HEK293 (cell line): Measurements from ENCODE around the gene KRTAP1-5.

Experiments used
- CTCF ChIA-PET: fragments of 350-600 bp; formaldehyde crosslinking; extraction: SDS; loops from one replicate; lab custom pipeline; 2021; ENCODE audit warnings: antibody characterized with exemption; lab: Yijun Ruan, JAX
- POLR2A ChIA-PET: fragments of 300-600 bp; formaldehyde crosslinking; extraction: SDS; loops from one replicate; lab custom pipeline; 2020; ENCODE audit warnings: antibody characterized with exemption, inconsistent platforms; lab: Yijun Ruan, JAX
- H3K27ac ChIP-seq: fragments of 200-500 bp; sonication (Bioruptor generic); 2 replicates; pipeline ENCODE4 v1.5.1; 2014; ENCODE audit warnings: low read depth, low read length, control low read depth, inconsistent platforms; ENCODE audit errors: extremely low read depth
- H3K36me3 ChIP-seq, 2 experiments: fragments of 200-500 bp in 1 of 2; sonication (Bioruptor generic) in 1 of 2; 1 replicate in 1 of 2; 2 replicates in 1 of 2; pipeline ENCODE4 v1.5.1; 2014 to 2017; ENCODE audit warnings: inconsistent platforms in 2 of 2, low read length in 2 of 2; ENCODE audit not compliant: control insufficient read depth in 2 of 2, insufficient read depth in 1 of 2
- H3K4me1 ChIP-seq: fragments of 200-500 bp; sonication (Bioruptor generic); 2 replicates; pipeline ENCODE4 v1.5.1; 2014; ENCODE audit warnings: mild to moderate bottlenecking, low read length, inconsistent platforms; ENCODE audit not compliant: control insufficient read depth, insufficient read depth
- H3K4me3 ChIP-seq: 2 replicates; pipeline ENCODE4 v1.5.1; 2011; ENCODE audit warnings: low read depth, mild to moderate bottlenecking, control low read depth, low read length, moderate library complexity
- H3K9me3 ChIP-seq: fragments of 200-500 bp; sonication (Bioruptor generic); 2 replicates; pipeline ENCODE4 v1.5.1; 2014; ENCODE audit warnings: low read depth, low read length, inconsistent platforms; ENCODE audit not compliant: control insufficient read depth, insufficient read depth
- GLIS2 ChIP-seq: fragments of 450-650 bp; formaldehyde crosslinking; IDR thresholded peaks from 2 replicates; pipeline ENCODE4 v1.5.1; 2016; ENCODE audit warnings: missing biosample characterization, missing genetic modification characterization
- KLF7 ChIP-seq: fragments of 450-650 bp; formaldehyde crosslinking; IDR thresholded peaks from 2 replicates; pipeline ENCODE4 v1.5.1; 2016; ENCODE audit warnings: missing biosample characterization, missing genetic modification characterization, borderline replicate concordance
- MEIS1 ChIP-seq: sonication (generic); formaldehyde crosslinking; IDR thresholded peaks from 2 replicates; pipeline ENCODE4 v1.8.1; 2022; ENCODE audit warnings: missing genetic modification reagents, mild to moderate bottlenecking, borderline replicate concordance
- SETDB1 ChIP-seq: IDR thresholded peaks from one replicate; pipeline ENCODE4 v1.6.1; 2017; ENCODE audit warnings: mild to moderate bottlenecking, low read length, moderate library complexity, mixed read lengths; ENCODE audit not compliant: insufficient read length
- WT1 ChIP-seq: fragments of 450-650 bp; formaldehyde crosslinking; IDR thresholded peaks from 2 replicates; pipeline ENCODE4 v1.5.1; 2016; ENCODE audit warnings: missing biosample characterization, missing genetic modification characterization
- YY2 ChIP-seq: fragments of 450-650 bp; formaldehyde crosslinking; IDR thresholded peaks from 2 replicates; pipeline ENCODE4 v1.5.1; 2016; ENCODE audit warnings: missing biosample characterization, missing genetic modification characterization
- ZFHX2 ChIP-seq: fragments of 450-650 bp; formaldehyde crosslinking; conservative IDR thresholded peaks from 2 replicates; pipeline ENCODE4 v1.5.1; 2016; ENCODE audit warnings: missing biosample characterization, missing genetic modification characterization
- ZFP3 ChIP-seq: fragments of 450-650 bp; formaldehyde crosslinking; IDR thresholded peaks from 2 replicates; pipeline ENCODE4 v1.5.1; 2016; ENCODE audit warnings: low read depth, missing biosample characterization, missing genetic modification characterization
- ZNF19 ChIP-seq: fragments of 450-650 bp; formaldehyde crosslinking; IDR thresholded peaks from 2 replicates; pipeline ENCODE4; 2016; ENCODE audit warnings: missing biosample characterization, missing genetic modification characterization, low read depth
- ZNF2 ChIP-seq: fragments of 450-650 bp; formaldehyde crosslinking; IDR thresholded peaks from 2 replicates; pipeline ENCODE4 v1.5.1; 2016; ENCODE audit warnings: missing biosample characterization, missing genetic modification characterization
- ZNF214 ChIP-seq: fragments of 450-650 bp; formaldehyde crosslinking; IDR thresholded peaks from 2 replicates; pipeline ENCODE4 v1.5.1; 2017; ENCODE audit warnings: missing biosample characterization, mild to moderate bottlenecking, missing genetic modification characterization, borderline replicate concordance
- ZNF223 ChIP-seq: fragments of 450-650 bp; formaldehyde crosslinking; IDR thresholded peaks from 2 replicates; pipeline ENCODE4 v1.5.1; 2016; ENCODE audit warnings: missing biosample characterization, missing genetic modification characterization
- ZNF398 ChIP-seq: fragments of 450-650 bp; formaldehyde crosslinking; IDR thresholded peaks from 2 replicates; pipeline ENCODE4 v1.5.1; 2017; ENCODE audit warnings: missing biosample characterization, missing genetic modification characterization
- ZNF501 ChIP-seq: fragments of 450-650 bp; formaldehyde crosslinking; IDR thresholded peaks from 2 replicates; pipeline ENCODE4 v1.5.1; 2016; ENCODE audit warnings: missing biosample characterization, missing genetic modification characterization
- ZNF558 ChIP-seq: fragments of 450-650 bp; formaldehyde crosslinking; IDR thresholded peaks from 2 replicates; pipeline ENCODE4 v1.5.1; 2016; ENCODE audit warnings: missing biosample characterization, missing genetic modification characterization
- ZNF571 ChIP-seq: fragments of 450-650 bp; formaldehyde crosslinking; IDR thresholded peaks from 2 replicates; pipeline ENCODE4 v1.5.0; 2017; ENCODE audit warnings: missing biosample characterization, missing genetic modification characterization
- ZNF585B ChIP-seq: fragments of 450-650 bp; formaldehyde crosslinking; IDR thresholded peaks from 2 replicates; pipeline ENCODE4 v1.5.1; 2016; ENCODE audit warnings: missing biosample characterization, missing genetic modification characterization
- ZNF596 ChIP-seq: fragments of 450-650 bp; IDR thresholded peaks from 2 replicates; pipeline ENCODE4 v1.5.0; 2018; ENCODE audit warnings: missing biosample characterization, mild to moderate bottlenecking, missing genetic modification characterization, moderate library complexity
- ZNF600 ChIP-seq: fragments of 450-650 bp; formaldehyde crosslinking; IDR thresholded peaks from 2 replicates; pipeline ENCODE4 v1.5.1; 2016; ENCODE audit warnings: missing biosample characterization, missing genetic modification characterization
- ZNF626 ChIP-seq: fragments of 450-650 bp; sonication (Bioruptor Pico); formaldehyde crosslinking; IDR thresholded peaks from 2 replicates; pipeline ENCODE4 v1.5.1; 2018; ENCODE audit warnings: missing biosample characterization, missing genetic modification characterization, inconsistent platforms
- ZNF664 ChIP-seq: fragments of 450-650 bp; formaldehyde crosslinking; IDR thresholded peaks from 2 replicates; pipeline ENCODE4 v1.5.1; 2016; ENCODE audit warnings: missing biosample characterization, missing genetic modification characterization
- ZNF776 ChIP-seq: fragments of 450-650 bp; formaldehyde crosslinking; IDR thresholded peaks from 2 replicates; pipeline ENCODE4 v1.5.0; 2017; ENCODE audit warnings: missing biosample characterization, missing genetic modification characterization, borderline replicate concordance
- ZNF785 ChIP-seq: fragments of 450-650 bp; formaldehyde crosslinking; IDR thresholded peaks from 2 replicates; pipeline ENCODE4 v1.5.1; 2016; ENCODE audit warnings: missing biosample characterization, missing genetic modification characterization
- TF ChIP-seq, protein P1 (sequence below): fragments of 450-650 bp; formaldehyde crosslinking; IDR thresholded peaks from 2 replicates; pipeline ENCODE4 v1.5.1; 2016; ENCODE audit warnings: missing biosample characterization, missing genetic modification characterization

KRTAP1-5 gene

DNA sequence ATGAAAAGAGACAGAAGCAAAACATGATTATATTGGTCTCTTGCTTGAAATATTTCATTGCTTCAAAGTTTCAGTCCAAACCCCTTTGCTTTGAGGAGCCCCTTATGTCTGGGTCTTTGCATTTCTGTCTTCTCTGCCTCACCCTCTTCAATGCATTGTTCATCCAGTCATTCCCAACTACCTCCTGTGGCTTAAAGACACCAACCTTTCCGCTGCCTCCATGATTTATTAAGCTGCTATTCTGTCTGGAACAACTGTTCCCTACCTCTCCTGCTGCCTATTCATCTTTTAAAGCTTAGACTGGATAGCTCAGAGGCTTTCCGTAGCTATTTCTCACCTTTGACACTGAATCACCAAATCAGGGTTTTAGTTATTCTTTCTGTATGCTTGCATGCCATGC lies 29.6 kb downstream of the KRTAP1-5 start:
- CTCF ChIA-PET: interaction anchor here (0.7 to 1.0 kb wide), 2 partner anchors 83 to 666 kb away, joined by 3 to 5 read pairs; no protein-coding TSS in a partner anchor
- no peaks in the 10 kb centered on the region for H3K4me1 ChIP-seq
- POLR2A ChIA-PET: no interaction called here
- H3K4me3 ChIP-seq: no peak overlapping the region
- no peaks in the 10 kb centered on the region for H3K9me3 ChIP-seq
- TF ChIP-seq ZNF600 (tag by site-specific recombination) (no peak), SETDB1 (no peak), ZNF596 (tag by site-specific recombination) (no peak)
- H3K36me3 ChIP-seq: no peaks in the 10 kb centered on the region
- H3K27ac ChIP-seq: no peak overlapping the region

GRCh38 chr17:40996829-40997228 lies 30.2 kb downstream of the KRTAP1-5 start:
- Histone ChIP-seq H3K9me3 (no peaks in the 10 kb centered on the region), H3K4me3 (no peak overlapping the region), H3K4me1 (no peaks in the 10 kb centered on the region), H3K27ac (no peak overlapping the region), H3K36me3 (no peaks in the 10 kb centered on the region)
- ChIA-PET POLR2A (no interaction called here), CTCF (interaction anchor here (0.7 to 1.0 kb wide), 2 partner anchors 17 to 667 kb away, joined by 3 read pairs; no protein-coding TSS in a partner anchor)
- TF ChIP-seq ZNF223 (tag by site-specific recombination): no peak
- TF ChIP-seq ZNF600 (tag by site-specific recombination): no peak
- TF ChIP-seq ZNF626: no peak
- no peak for TF ChIP-seq ZNF19
- TF ChIP-seq GLIS2 (tag by site-specific recombination): no peak
- TF ChIP-seq YY2: no peak
- TF ChIP-seq, protein P1, sequence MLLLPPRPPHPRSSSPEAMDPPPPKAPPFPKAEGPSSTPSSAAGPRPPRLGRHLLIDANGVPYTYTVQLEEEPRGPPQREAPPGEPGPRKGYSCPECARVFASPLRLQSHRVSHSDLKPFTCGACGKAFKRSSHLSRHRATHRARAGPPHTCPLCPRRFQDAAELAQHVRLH (tag by site-specific recombination): no peak

- ChIA-PET POLR2A (no interaction called here), CTCF (interaction anchor here (0.6 to 1.2 kb wide), 3 partner anchors 8 to 672 kb away, joined by 4 to 6 read pairs (median 5); no protein-coding TSS in a partner anchor)
- no peak overlapping the region for H3K27ac ChIP-seq
- no peak for TF ChIP-seq MEIS1 (CRISPR knock-in tag)
- no peak for TF ChIP-seq ZNF2 (tag by site-specific recombination)
- TF ChIP-seq KLF7: no peak
- TF ChIP-seq ZNF785 (tag by site-specific recombination): no peak
- TF ChIP-seq ZNF571 (tag by site-specific recombination): no peak
- TF ChIP-seq ZNF398 (tag by site-specific recombination): no peak
- no peak for TF ChIP-seq ZNF501 (tag by site-specific recombination)
- no peak for TF ChIP-seq WT1 (tag by site-specific recombination)
- TF ChIP-seq ZNF558 (tag by site-specific recombination): no peak
- TF ChIP-seq ZNF664 (tag by site-specific recombination): no peak
- TF ChIP-seq ZNF214: no peak
- no peak for TF ChIP-seq ZNF776
- no peak for TF ChIP-seq ZFHX2 (tag by site-specific recombination)
- TF ChIP-seq ZNF585B (tag by site-specific recombination): no peak
- no peak for TF ChIP-seq ZFP3 (tag by site-specific recombination)
- H3K9me3 ChIP-seq: no peaks in the 10 kb centered on the region
- no peaks in the 10 kb centered on the region for H3K36me3 ChIP-seq
- H3K4me1 ChIP-seq: no peaks in the 10 kb centered on the region
- no peak overlapping the region for H3K4me3 ChIP-seq
These were observed 31.9 kb downstream of the KRTAP1-5 start for GRCh38 chr17:40995116-40995515.
